DMS153 (cell line): ENCODE results near the gene PDPK1.
"Not testable (repeated sequence)": the region's sequence is repeated elsewhere in the genome, so short reads cannot be mapped to it uniquely, and the experiment has no call there.

Source experiments
- DNase-seq: peaks from one replicate; lab custom pipeline; 2025; lab: John Stamatoyannopoulos, UW

PDPK1 gene

GRCh38 chr16:2611877-2612276 lies 74.1 kb downstream of the PDPK1 start:
- DNase-seq: not testable (repeated sequence)

GRCh38 chr16:2613251-2613650 lies 75.4 kb downstream of the PDPK1 start:
- not testable (repeated sequence) for DNase-seq

GRCh38 chr16:2614761-2615191 lies 77.0 kb downstream of the PDPK1 start:
- DNase-seq: no peak

GRCh38 chr16:2618964-2619363 lies 81.1 kb downstream of the PDPK1 start:
- not testable (repeated sequence) for DNase-seq

GRCh38 chr16:2619628-2620027 lies 81.8 kb downstream of the PDPK1 start:
- DNase-seq: not testable (repeated sequence)

- DNase-seq: not testable (repeated sequence)
Observed at GRCh38 chr16:2620870-2621269, 83.0 kb downstream of the PDPK1 start.

GRCh38 chr16:2621395-2621794 lies 83.6 kb downstream of the PDPK1 start:
- not testable (repeated sequence) for DNase-seq

GRCh38 chr16:2627075-2627474 lies 89.3 kb downstream of the PDPK1 start:
- not testable (repeated sequence) for DNase-seq

GRCh38 chr16:2631203-2631602 lies 93.4 kb downstream of the PDPK1 start:
- not testable (repeated sequence) for DNase-seq

GRCh38 chr16:2632291-2632690 lies 94.5 kb downstream of the PDPK1 start:
- not testable (repeated sequence) for DNase-seq

- not testable (repeated sequence) for DNase-seq
Observed at GRCh38 chr16:2639071-2639721, 101.4 kb downstream of the PDPK1 start.

- not testable (repeated sequence) for DNase-seq
Observed at GRCh38 chr16:2639722-2640072, 101.9 kb downstream of the PDPK1 start.

GRCh38 chr16:2642561-2642960 lies 104.7 kb downstream of the PDPK1 start:
- DNase-seq: not testable (repeated sequence)

GRCh38 chr16:2644754-2645453 lies 107.1 kb downstream of the PDPK1 start:
- not testable (repeated sequence) for DNase-seq

GRCh38 chr16:2651268-2651871 lies 113.5 kb downstream of the PDPK1 start:
- DNase-seq: not testable (repeated sequence)
